Stimulated activated CD8-positive, alpha-beta memory T cell treated with anti-CD3 and anti-CD28 coated beads, Interleukin-12 subunit alpha, Interleukin-12 subunit beta, amount 100 ng/mL, for 4 hours (primary cell): ENCODE measurements around the gene SLC4A5.

Experiments used
- DNase-seq: peaks from one replicate; pipeline ENCODE4 v3.0.0-alpha.2; 2020; ENCODE audit warnings: low read depth

SLC4A5 gene

GRCh38 chr2:74269667-74270066, 73.5 kb downstream of the SLC4A5 start:
- DNase-seq, result no peak

GRCh38 chr2:74267068-74267467, 76.1 kb downstream of the SLC4A5 start:
- no peak for DNase-seq

GRCh38 chr2:74264281-74264680, 78.9 kb downstream of the SLC4A5 start:
- DNase-seq, result no peak

DNA sequence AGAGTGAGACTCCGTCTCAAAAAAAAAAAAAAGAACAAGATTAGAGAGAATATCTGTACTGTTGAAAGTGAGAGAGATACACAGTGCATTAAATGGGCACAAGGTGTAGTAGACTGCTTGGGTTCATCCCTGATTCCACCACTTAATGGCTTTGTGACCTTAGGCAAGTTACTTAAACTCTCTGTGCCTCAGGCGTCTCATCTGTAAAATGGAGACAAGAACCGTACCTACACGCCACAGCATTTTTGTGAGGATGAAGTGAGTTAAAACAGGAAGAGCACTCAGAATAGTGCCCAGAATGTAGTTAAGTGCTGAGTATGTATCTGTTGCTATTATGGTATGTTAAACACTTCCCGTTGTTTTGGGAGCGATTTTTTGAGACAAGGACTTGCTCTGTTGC, 80.5 kb downstream of the SLC4A5 start:
- DNase-seq, result no peak

DNA sequence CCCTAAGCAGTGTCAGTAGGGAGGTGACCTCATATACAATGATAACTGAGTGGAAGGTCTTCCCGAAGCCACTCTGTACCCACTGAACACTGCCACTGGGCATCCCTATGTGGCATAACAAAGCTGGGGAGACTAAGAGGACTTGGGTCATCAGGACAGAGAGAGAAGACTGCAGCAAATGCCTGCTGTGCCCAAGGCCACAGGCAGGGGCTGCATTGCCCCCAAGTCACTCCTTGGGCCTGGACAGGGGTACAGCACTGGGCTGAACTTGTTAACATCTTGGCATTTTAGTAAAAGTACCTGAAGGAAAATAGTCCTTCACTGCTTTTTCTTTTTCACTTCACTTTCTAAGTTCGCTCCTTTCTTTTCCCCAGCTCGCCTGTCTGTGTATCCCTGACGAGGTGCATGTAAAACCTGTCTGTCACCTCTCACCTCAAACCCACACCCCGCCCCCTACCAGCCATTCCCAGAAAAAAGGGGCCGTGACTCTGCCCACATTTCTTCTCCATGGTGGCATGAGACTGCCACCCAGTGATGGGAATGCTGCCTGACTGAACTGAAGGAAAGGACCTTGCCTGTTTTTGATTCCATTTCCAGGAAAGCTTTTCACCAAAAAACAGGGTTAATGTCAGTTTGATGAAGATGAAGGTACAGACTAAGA, 81.9 kb downstream of the SLC4A5 start:
- no peak for DNase-seq

DNA sequence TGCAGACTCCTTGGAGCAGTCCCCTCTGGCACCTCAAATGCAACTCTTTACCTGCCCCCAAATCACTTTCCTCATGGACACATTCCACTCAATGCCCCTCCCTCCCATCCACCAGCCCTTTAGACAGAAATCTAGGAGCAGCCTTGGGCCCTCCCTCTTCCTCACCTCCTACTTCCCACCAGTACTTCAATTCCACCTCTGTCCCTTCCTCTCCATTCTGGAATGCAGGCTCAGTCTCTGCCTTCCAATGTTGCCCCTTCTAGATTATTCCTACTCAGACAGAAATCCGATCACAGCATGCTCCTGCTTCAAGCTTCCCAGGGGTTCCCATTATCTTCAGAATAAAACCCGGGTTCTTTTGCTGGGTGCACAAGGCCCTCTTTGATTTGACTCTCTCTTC, 82.7 kb downstream of the SLC4A5 start:
- no peak for DNase-seq

GRCh38 chr2:74259733-74260132, 83.5 kb downstream of the SLC4A5 start:
- no peak for DNase-seq

- no peak for DNase-seq
Measured at GRCh38 chr2:74259191-74259590, 84.0 kb downstream of the SLC4A5 start.

DNA sequence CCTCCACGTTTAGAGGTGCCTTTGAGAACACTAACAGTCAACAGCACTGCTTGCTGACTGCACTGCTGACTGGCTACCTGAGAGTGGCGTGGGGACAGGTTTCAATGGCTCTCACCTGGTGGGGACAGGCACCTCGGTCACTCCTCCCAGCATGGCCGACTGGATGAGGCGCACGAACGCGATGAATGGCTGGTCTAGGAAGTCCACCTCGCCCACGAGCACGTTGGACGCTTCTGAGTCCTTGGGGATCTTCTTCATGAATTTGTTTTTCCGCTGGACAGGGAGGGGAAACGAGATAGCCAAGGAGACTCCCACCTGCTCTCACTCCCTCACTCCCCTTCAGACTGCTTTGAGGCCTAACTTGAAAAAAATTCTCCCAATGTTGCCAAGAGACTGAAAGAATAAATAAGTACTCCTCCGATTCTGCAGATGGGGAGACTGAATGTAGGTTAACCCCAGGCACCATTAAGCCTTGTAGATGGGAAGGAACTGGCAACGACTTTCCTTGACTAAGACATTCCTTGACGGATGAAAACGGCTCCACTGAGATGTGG, 87.5 kb downstream of the SLC4A5 start:
- DNase-seq, result no peak

- DNase-seq, result no peak
Measured at GRCh38 chr2:74253971-74254310, 89.3 kb downstream of the SLC4A5 start.

DNA sequence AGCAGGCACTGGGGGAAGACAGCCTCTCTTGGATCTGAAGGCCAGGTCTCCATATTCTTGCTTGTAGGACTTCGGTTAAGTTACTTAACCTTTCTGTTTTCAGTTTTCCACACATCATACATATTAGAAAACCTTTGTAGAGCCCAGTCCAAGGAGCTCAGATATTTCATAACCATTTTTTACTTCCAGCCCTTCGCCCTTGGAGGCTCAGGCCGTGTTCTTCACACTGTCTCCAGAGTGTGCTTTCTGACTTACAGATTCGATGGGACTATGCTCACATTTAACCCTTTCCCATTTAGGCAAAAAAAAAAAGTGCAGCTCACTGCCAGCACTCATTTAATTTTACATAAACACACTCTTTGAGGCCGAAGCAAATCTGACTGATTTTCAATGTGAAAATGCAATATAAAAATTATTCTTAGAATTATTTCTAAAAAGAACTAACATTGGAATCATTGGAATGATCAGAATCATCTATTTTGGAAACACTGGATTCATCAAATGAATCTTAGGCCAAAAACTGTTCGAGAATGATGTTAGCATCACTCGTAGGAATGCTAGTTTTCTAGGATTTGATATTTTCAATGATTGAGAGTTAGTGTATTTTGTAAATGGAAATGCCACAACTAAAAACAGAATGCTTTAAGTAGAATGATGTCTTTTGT, 89.8 kb downstream of the SLC4A5 start:
- DNase-seq, result no peak

- DNase-seq, result no peak
Measured at GRCh38 chr2:74252862-74253261, 90.4 kb downstream of the SLC4A5 start.

DNA sequence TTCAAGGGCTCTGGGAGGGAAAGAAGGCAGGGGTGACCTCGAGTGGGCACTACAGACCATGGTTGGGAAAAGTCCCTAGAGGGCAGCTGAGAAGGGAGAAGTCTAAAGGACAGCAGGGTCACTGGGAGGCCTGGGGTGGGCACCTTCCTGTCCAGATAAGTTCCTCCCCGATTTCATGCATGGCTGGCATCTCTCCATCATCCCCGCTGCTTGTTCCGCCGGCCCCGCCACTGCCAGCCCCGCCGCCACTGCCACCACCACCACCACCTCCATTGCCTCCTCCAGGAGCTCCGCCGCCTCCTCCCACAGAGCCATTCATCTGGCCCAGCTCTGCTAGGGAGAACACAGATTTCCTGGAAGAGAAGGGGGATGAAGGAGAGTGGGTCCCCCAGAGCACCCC, 91.2 kb downstream of the SLC4A5 start:
- no peak for DNase-seq

DNA sequence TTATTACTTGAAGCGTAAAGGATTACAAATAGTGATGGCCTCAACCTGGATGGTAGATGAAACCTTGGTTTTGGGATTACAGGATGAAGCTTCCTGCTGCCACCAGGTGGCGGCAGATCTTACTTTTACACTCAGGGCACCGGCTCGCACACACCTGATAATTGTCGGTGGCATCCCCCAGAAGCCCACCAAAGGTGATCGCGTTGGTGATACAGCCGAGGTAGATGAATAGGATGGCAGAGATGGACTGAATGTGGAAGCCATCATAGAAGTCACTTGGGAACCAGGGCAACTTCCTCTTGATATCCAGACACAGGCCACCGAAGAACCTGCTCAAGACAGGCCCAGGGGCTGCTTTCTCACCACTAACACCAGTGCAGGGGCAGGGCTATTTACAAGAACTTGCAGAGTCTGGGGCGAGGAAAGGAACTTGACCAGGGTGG, 93.0 kb downstream of the SLC4A5 start:
- DNase-seq, result no peak

- DNase-seq, result no peak
Measured at GRCh38 chr2:74249406-74250122, 93.7 kb downstream of the SLC4A5 start.

- no peak for DNase-seq
Measured at GRCh38 chr2:74246496-74247195, 96.6 kb downstream of the SLC4A5 start.

- no peak for DNase-seq
Measured at GRCh38 chr2:74244286-74244685, 98.9 kb downstream of the SLC4A5 start.

DNA sequence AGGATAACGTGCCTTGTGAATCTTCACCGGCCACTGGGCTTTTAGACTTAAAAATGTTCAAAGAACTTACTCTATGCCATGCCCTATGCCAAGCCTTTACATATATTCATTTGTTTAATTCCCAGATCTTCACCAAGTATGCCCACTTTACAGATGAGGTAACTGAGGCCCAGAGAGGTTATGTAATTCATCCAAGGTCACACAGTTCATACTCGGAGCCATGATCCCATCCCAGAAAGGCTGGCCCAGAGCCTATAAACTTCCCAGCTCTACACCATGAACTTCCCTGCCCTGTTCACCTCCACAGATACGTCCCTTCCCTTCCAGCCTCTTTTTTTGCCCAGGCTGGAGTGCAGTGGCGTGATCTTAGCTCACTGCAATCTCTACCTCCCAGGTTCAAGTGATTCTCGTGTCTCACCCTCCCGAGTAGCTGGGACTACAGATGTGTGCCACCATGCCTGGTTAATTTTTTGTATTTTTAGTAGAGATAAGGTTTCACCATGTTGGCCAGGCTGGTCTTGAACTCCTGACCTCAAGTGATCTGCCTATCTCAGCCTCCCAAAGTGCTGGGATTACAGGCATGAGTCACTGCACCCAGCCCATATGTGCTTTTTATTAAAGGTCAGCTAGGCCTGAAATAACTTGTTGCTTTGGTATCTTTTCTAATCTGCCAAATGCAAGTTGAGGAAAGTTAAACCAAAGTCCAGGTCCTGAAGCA, 100.7 kb downstream of the SLC4A5 start:
- DNase-seq, result no peak

DNA sequence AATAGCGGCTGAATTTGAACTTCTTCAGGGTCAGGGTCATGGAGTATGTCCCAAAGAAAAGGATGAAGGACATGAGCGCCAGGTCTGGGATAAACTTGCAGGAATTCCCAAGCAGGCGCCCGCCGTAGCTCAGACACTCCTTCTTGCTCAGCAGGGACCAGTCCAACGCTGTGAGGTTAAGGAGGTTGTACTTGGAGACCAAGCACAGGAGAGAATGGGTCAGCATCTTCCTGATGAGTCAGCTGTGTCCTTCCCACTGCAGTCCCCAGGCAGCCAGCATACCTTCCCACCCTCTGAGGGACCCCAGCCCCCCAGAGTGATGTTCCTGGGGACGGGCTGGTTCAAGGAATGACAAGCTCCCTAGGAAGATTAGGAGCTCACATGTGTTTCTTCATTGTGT, 103.9 kb downstream of the SLC4A5 start:
- DNase-seq, result no peak

DNA sequence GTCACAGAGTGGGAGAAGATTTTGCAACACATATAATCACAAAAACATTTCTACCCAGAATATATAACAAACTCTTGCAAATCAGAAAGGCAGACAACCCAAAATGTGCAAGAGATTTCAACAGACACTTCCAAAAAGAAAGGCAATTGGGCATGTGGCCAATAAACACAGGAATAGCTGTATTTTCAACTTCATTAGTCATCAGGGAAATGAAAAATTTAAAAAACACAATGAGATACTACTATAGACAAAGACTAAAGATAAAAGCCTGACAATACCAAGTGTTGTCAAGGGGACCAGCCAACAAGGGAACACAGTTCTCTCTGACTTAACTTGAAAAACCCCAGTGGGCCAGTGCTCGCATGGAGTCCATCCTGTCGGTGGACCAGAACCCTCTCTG, 104.3 kb downstream of the SLC4A5 start:
- no peak for DNase-seq

- no peak for DNase-seq
Measured at GRCh38 chr2:74235041-74235440, 108.2 kb downstream of the SLC4A5 start.

- DNase-seq, result no peak
Measured at GRCh38 chr2:74233648-74234047, 109.6 kb downstream of the SLC4A5 start.
